K562 (cell line): ENCODE measurements around the gene ZBTB22. TPM values are rescaled to one million over a fixed set of nuclear protein-coding genes. Genes with fewer than 3 reads are reported as not detected.

ENCODE experiments used
- DIDO1 ChIP-seq: fragments of 450-650 bp; IDR thresholded peaks from 2 replicates; pipeline ENCODE4 v1.6.1; 2016; ENCODE audit warnings: low read depth, missing biosample characterization, missing genetic modification characterization
- DMBX1 ChIP-seq: fragments of 250-450 bp; sonication (Bioruptor Pico); IDR thresholded peaks from 2 replicates; pipeline ENCODE4 v1.8.0; 2022; ENCODE audit warnings: inconsistent platforms, mild to moderate bottlenecking, moderate library complexity, borderline replicate concordance
- EGR1 ChIP-seq: fragments of 450-650 bp; conservative IDR thresholded peaks from 2 replicates; pipeline ENCODE4 v1.6.1; 2017; ENCODE audit warnings: mild to moderate bottlenecking
- GABPB2 ChIP-seq: fragments of 250-450 bp; sonication (Bioruptor Pico); conservative IDR thresholded peaks from 2 replicates; pipeline ENCODE4 v1.5.1; 2021; ENCODE audit warnings: mild to moderate bottlenecking
- HBP1 ChIP-seq: fragments of 450-650 bp; formaldehyde crosslinking; IDR thresholded peaks from 2 replicates; pipeline ENCODE4 v1.4.0; 2022; ENCODE audit warnings: missing genetic modification characterization
- NCOA2 ChIP-seq, 2 experiments: fragments of 450-650 bp; IDR thresholded peaks; 2 replicates each; pipeline ENCODE4 v1.6.1; 2018; ENCODE audit warnings: mild to moderate bottlenecking in 2 of 2, moderate library complexity in 1 of 2; ENCODE audit not compliant: partially characterized antibody in 2 of 2
- NCOR1 ChIP-seq: fragments of 450-650 bp; IDR thresholded peaks from 2 replicates; pipeline ENCODE4 v1.6.1; 2016; ENCODE audit warnings: mild to moderate bottlenecking, moderate library complexity
- NR2C1 ChIP-seq, 2 experiments: fragments of 450-650 bp; IDR thresholded peaks; 2 replicates each; pipeline ENCODE4 v1.6.1; 2017; ENCODE audit warnings: mild to moderate bottlenecking in 2 of 2, antibody characterized with exemption in 1 of 2, inconsistent platforms in 1 of 2, missing compliant biosample characterization in 1 of 2, missing genetic modification characterization in 1 of 2
- RBBP5 ChIP-seq: fragments of 200-600 bp; sonication (generic); IDR thresholded peaks from 2 replicates; pipeline ENCODE4 v1.6.1; 2012; ENCODE audit warnings: borderline replicate concordance, mild to moderate bottlenecking, low read length, control low read depth, inconsistent platforms; ENCODE audit not compliant: insufficient read depth, poor library complexity, severe bottlenecking
- SMAD4 ChIP-seq: fragments of 250-450 bp; sonication (Bioruptor Pico); conservative IDR thresholded peaks from 2 replicates; pipeline ENCODE4 v1.8.0; 2021; ENCODE audit warnings: inconsistent platforms, mild to moderate bottlenecking, moderate library complexity
- ZNF592 ChIP-seq: fragments of 450-650 bp; IDR thresholded peaks from 2 replicates; pipeline ENCODE4 v1.6.1; 2017; ENCODE audit warnings: antibody characterized with exemption, mild to moderate bottlenecking
- polyA plus RNA-seq, 8 experiments: library from polyadenylated mRNA; depleted of rRNA in 4 of 8; stranded (reverse) in 5 of 8; unstranded in 3 of 8; fragments of >200 nt; fragmentation: Nextera tagmentation in 2 of 8; fragmentation: Illumina TruSeq in 1 of 8; extraction: Ambion mirVana in 2 of 8; extraction: Trizol in 1 of 8; gene quantifications; 2 replicates each; pipeline versions ENCODE4 v1.2.1 to v1.2.3, GENCODE V29; 2011 to 2014; ENCODE audit warnings: inconsistent platforms in 1 of 8, missing spikeins in 1 of 8
- total RNA-seq, 7 experiments: library from RNA; depleted of rRNA in 6 of 7; stranded (reverse); fragments of >200 nt in 6 of 7; fragmentation: Illumina TruSeq in 2 of 7; extraction: Trizol in 2 of 7; gene quantifications; 2 replicates each; pipeline versions ENCODE4 v1.2.1 to v1.2.3, GENCODE V29; 2011 to 2021; ENCODE audit warnings: low replicate concordance in 1 of 7
- TF ChIP-seq, protein P1 (sequence below): conservative IDR thresholded peaks from 2 replicates; pipeline ENCODE4 v1.6.1; 2011; ENCODE audit warnings: low read depth, mild to moderate bottlenecking, low read length; ENCODE audit not compliant: control insufficient read depth
- TF ChIP-seq, protein P2 (sequence below): fragments of 250-450 bp; sonication (Bioruptor Pico); IDR thresholded peaks from 2 replicates; pipeline ENCODE4 v1.8.0; 2021; ENCODE audit warnings: moderate library complexity, mild to moderate bottlenecking, inconsistent platforms
- TF ChIP-seq, protein P3 (sequence below): fragments of 250-450 bp; sonication (Bioruptor Pico); IDR thresholded peaks from 2 replicates; pipeline ENCODE4 v1.4.0; 2020; ENCODE audit warnings: mild to moderate bottlenecking
- TF ChIP-seq, protein P4 (sequence below): fragments of 250-450 bp; sonication (Bioruptor Pico); IDR thresholded peaks from 2 replicates; pipeline ENCODE4 v1.5.1; 2021; ENCODE audit warnings: mild to moderate bottlenecking

ZBTB22 gene
- total and polyA plus RNA-seq, 9 of the 15 experiments (the other 6 are each of a cell fraction or from before 2014, with no cell fraction given), result 0.21 to 11.9 (median 7.1) TPM

- TF ChIP-seq, protein P1, sequence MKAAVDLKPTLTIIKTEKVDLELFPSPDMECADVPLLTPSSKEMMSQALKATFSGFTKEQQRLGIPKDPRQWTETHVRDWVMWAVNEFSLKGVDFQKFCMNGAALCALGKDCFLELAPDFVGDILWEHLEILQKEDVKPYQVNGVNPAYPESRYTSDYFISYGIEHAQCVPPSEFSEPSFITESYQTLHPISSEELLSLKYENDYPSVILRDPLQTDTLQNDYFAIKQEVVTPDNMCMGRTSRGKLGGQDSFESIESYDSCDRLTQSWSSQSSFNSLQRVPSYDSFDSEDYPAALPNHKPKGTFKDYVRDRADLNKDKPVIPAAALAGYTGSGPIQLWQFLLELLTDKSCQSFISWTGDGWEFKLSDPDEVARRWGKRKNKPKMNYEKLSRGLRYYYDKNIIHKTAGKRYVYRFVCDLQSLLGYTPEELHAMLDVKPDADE, result no peak
- TF ChIP-seq, protein P2, sequence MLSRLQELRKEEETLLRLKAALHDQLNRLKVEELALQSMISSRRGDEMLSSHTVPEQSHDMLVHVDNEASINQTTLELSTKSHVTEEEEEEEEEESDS (CRISPR knock-in tag), result no peak
- TF ChIP-seq NR2C1 (IDR thresholded peaks at IDR 0.05), result no peak
- peak; percentile 83 for TF ChIP-seq NR2C1 (tag; IDR thresholded peaks at IDR 0.05)
- no peak for TF ChIP-seq NCOA2 (IDR thresholded peaks at IDR 0.05; ENCODE audit: partially characterized antibody in 2 of 2)
- TF ChIP-seq DIDO1 (tag), result no peak
- no peak for TF ChIP-seq GABPB2 (CRISPR knock-in tag)
- 0 out of 2 replicates have a peak, but pooled peaks have one; percentile 51 for TF ChIP-seq SMAD4 (CRISPR knock-in tag)
- no peak for TF ChIP-seq NCOR1
- peak; percentile 70; the same call in 1 of the 2 replicates for TF ChIP-seq ZNF592
- TF ChIP-seq, protein P3, sequence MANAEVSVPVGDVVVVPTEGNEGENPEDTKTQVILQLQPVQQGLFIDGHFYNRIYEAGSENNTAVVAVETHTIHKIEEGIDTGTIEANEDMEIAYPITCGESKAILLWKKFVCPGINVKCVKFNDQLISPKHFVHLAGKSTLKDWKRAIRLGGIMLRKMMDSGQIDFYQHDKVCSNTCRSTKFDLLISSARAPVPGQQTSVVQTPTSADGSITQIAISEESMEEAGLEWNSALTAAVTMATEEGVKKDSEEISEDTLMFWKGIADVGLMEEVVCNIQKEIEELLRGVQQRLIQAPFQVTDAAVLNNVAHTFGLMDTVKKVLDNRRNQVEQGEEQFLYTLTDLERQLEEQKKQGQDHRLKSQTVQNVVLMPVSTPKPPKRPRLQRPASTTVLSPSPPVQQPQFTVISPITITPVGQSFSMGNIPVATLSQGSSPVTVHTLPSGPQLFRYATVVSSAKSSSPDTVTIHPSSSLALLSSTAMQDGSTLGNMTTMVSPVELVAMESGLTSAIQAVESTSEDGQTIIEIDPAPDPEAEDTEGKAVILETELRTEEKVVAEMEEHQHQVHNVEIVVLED (CRISPR knock-in tag), result no peak
- TF ChIP-seq DMBX1 (CRISPR knock-in tag), result no peak
- TF ChIP-seq HBP1 (CRISPR knock-in tag), result no peak
- TF ChIP-seq, protein P4, sequence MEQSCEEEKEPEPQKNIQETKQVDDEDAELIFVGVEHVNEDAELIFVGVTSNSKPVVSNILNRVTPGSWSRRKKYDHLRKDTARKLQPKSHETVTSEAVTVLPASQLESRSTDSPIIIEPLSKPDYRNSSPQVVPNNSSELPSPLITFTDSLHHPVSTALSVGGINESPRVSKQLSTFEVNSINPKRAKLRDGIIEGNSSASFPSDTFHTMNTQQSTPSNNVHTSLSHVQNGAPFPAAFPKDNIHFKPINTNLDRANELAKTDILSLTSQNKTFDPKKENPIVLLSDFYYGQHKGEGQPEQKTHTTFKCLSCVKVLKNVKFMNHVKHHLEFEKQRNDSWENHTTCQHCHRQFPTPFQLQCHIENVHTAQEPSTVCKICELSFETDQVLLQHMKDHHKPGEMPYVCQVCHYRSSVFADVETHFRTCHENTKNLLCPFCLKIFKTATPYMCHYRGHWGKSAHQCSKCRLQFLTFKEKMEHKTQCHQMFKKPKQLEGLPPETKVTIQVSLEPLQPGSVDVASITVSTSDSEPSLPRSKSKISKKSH (CRISPR knock-in tag), result no peak
- no peak for TF ChIP-seq RBBP5
- TF ChIP-seq EGR1, result peak; percentile 78
These were observed 3.0 kb upstream of the ZBTB22 start (continued) for GRCh38 chr6:33320315-33321181.
